Activated gamma-delta T cell (primary cell): Measurements from ENCODE around the gene NPC1L1.

Experiments
- DNase-seq: peaks from one replicate; lab custom pipeline; 2025; lab: John Stamatoyannopoulos, UW

Gene NPC1L1

DNA sequence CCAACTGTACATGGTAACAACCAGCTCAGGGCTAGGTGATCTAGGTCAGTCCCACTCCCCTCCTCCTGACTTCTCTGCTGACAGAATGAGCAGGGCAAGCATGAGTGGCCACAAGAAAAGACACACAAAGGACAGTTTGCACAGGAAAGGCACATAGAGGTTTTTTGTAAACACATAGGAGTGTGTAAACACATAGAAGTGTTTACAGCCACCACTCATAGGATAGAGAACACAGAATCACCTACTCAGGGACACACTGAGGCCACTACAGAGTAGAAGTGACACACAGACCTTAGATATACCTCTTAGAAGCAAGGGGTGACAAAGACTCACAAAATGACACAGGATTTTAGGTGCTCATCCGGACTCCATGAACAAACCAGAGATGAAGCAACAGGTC is 69.7 kb downstream of the NPC1L1 start:
- DNase-seq = no peak

- DNase-seq = no peak
These were observed 70.4 kb downstream of the NPC1L1 start for GRCh38 chr7:44470628-44471245.

DNA sequence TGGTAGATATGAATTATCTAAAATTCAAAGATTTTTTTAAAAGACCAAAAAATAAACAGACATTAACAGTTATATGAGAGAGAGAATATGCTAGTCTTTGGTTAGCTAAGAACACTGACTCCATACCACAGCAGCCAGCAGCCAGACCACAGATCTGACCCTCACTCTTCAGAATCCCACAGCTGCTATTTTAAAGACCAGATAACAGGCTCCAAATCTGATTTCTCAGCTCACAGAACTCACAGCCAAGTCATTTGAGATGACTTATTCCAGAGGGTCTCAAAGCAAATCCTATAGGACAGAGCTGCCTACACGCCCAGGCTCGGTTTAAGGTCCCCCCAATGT is 71.0 kb downstream of the NPC1L1 start:
- no peak for DNase-seq

GRCh38 chr7:44469461-44470134 is 71.5 kb downstream of the NPC1L1 start:
- DNase-seq = no peak

DNA sequence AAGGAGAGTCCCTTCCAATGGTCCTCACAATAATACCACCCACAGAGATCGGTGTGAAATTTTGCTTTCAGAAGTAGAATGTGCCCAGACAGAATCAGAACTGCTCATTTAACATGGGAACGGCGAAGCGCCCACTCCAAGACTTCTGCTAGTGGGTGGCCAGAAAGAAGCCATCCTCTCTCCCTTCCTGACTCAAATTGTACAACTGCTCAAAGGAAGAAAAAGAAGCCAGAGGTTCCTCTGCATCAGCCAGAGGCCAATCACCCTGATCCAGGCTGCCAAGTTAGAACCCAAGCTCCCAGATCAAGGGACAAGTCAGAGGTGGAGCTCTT is 73.9 kb downstream of the NPC1L1 start:
- DNase-seq = no peak

DNA sequence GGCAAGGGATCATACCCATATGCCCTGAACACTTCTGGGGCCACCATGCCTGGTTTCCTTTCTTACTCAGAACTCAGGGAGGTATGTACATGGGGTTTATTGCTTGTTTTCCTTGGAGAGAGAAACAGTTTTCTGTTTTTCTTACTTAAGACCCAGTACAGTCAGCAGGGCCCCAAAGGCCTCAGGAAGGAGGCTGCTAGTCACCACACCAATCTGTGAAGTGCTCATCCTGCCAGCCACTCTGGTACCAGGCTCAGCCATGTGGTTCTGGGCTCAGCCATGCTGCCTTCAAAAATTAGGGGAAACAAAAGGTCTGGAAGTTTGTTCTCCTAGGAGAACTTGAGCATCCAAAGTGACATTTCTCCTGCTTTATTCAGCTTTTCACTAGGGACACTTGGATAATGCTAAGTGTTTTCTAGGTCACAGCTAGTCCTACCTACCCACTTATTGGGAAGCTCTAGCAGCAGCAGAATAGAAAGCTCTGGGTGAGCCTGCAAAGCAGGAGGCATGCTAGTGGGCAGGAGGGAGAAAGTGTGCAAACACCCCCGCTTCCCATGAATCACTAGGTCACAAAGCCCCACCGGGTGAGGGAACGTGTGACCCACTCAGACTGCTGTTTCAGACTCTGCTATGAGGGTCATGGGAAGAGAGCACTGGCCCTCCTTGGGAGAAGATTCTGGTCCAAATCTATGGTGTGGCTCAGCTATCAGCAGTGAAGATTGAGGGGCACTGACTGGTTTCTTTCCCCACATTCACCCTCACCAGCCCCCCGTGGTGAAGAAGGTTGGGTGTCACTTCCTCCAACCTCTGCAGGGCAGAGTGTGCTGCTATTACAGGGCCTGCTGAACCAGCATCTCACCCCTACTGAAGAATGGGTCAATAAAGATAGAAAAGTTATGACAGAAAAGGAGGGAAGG is 74.6 kb downstream of the NPC1L1 start:
- DNase-seq = no peak

DNA sequence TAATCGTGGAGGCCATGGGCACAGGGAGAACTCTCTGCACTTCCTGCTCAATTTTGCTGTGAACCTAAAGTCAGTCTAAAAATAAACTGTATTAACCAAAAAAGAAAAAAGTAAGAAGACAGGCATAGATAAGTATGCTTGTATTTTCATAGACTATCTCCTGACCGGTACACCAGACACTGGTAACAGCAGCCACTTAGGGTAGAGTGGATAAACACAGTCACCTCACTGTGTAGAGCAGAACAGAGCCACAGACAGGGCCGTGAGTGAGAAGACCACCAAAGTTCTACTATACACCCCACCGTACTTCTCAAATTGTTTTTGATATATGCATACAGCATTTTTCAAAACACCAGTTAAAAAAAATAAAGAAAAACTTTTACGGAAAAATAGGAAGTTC is 75.6 kb downstream of the NPC1L1 start:
- DNase-seq = no peak

DNA sequence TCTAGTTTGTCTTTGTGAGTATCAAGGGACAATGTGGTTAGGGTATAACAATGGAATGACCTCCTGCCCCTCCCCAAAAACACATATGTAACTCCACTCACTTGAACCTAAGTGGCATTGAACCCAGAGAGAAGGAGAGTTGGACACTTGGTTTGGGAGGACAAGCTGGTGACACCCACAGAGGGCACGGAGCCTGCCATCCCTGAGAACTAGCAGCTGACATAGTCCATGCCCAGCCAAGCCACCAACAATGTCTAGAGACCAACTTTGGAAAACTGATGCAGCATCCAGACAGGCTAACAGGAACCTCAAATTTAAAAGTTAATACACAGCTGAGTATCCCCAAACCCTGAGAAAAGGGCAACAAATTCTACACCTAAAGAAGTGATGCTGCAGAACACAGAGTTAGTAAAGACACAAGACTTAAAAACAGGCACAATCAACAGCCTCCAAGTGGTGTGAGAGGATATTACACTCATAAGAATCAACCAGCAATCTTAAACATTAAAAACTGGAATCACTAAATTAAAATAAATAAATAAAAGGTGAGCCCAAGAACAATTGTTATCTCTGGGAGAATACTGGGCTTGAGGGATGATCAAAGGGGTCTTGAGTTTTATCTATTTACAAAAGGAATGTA is 77.8 kb downstream of the NPC1L1 start:
- DNase-seq = no peak
